ENCODE results near the gene PARP11.

DNA sequence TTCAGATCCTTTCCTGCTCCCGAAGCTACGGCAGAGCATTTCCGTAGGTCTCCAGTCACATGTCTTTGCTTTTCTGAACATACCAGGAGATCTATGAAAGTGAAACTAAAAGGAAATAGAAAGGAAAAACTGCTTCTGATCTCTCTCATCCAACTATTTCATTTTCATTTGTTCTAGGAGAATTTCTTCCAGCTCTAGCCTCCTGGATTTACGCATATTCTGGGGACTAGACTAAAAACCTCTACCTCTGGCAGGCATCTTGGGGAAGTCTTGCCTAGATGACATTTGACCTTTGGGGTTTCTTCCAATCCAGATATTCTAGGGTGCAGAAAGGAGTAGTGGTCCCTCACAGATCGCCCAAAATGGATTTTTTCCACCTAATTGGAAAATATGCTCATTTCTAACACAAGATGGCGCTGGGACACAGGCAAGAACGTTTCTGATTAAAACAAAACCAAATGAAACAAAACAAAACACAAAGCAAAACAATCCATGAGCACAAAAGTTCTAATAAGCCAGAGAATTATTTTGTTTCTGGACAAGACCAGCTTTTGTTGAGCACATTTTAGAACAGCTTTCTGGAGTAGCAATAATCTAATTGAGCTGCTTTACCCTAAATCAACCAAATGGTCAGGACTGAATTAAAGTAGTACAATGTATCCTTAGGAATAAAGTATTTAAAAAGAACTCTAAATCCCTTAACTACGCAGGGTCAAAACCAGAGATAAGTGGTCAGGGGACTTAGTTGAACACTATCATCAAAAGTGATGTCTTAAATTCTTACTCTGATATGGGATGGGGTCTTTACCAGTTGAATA is 12.3 kb upstream of the PARP11 start:
- TF ChIP-seq, protein P1, sequence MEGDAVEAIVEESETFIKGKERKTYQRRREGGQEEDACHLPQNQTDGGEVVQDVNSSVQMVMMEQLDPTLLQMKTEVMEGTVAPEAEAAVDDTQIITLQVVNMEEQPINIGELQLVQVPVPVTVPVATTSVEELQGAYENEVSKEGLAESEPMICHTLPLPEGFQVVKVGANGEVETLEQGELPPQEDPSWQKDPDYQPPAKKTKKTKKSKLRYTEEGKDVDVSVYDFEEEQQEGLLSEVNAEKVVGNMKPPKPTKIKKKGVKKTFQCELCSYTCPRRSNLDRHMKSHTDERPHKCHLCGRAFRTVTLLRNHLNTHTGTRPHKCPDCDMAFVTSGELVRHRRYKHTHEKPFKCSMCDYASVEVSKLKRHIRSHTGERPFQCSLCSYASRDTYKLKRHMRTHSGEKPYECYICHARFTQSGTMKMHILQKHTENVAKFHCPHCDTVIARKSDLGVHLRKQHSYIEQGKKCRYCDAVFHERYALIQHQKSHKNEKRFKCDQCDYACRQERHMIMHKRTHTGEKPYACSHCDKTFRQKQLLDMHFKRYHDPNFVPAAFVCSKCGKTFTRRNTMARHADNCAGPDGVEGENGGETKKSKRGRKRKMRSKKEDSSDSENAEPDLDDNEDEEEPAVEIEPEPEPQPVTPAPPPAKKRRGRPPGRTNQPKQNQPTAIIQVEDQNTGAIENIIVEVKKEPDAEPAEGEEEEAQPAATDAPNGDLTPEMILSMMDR (IDR thresholded peaks at IDR 0.05; ENCODE audit: low read length) = peak; percentile 85
- no peak for TF ChIP-seq EZH2 (IDR thresholded peaks at IDR 0.05; ENCODE audit: borderline replicate concordance, low read length)
